HG02840 (cell line): ENCODE data around the gene HNRNPU.

Experiments
- ATAC-seq: cut with Tn5 transposase; IDR thresholded peaks from one replicate; pipeline ENCODE4 v1.9.1; 2021; ENCODE audit warnings: mild to moderate bottlenecking, moderate library complexity, moderate number of reproducible peaks; ENCODE audit not compliant: unreplicated experiment, low FRiP score

HNRNPU gene

GRCh38 chr1:244813327-244813726 lies 51.0 kb downstream of the HNRNPU start:
- no peak for ATAC-seq

DNA sequence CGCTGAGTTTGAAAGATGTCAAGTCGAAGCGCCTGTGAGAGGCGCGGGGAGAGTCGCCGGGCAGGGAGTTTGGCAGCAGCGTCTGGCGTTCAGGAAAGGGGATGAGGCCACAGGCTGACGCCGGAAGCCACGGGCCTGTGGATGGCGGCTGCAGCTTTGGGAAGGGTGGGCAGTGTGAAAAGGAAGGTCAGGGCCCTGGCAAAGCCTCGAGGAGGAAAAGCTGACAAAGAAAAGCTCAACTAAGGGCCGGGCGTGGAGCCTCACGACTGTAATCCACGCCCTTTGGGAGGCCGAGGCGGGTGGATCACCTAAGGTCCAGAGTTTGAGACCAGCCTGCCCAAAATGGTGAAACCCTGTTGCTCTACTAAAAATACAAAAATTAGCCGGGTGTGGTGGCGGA lies 54.1 kb downstream of the HNRNPU start:
- no peak for ATAC-seq

DNA sequence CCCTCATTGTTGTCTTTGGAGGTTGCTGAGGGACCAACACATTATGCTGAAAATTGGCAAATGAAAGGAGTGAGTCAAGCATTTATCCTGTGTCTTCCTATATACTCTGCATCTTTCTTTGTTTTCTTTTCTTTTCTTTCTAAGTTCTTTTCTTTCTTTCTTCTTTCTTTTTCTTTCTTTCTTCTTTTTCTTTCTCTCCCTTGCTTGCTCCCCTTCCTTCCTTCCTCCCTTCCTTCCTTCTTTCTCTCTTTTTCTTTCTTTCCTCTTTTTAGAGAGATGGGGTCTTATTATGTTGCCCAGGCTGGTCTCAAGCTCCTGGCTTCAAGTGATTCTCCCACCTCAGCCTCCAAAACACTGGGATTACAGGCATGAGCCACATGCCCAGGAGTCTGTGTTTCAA lies 57.2 kb downstream of the HNRNPU start:
- ATAC-seq, result no peak

DNA sequence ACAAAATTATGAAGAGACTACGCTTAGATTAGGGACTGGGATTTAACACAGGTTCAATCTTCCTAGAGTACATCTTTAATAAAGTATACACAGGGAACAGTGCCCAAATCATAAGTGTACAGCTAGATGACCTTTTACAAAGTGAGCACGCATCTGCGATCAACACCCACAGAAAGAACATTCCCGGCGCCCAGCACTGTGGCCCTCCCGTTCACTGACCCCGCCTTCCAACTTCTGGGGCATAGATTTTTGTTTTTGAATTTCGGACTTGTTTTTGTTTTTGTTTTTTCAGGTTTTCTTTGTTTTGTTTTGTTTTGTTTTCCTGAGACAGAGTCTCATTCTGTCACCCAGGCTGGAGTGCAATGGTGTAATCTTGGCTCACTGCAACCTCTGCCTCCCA lies 59.5 kb downstream of the HNRNPU start:
- no peak for ATAC-seq

DNA sequence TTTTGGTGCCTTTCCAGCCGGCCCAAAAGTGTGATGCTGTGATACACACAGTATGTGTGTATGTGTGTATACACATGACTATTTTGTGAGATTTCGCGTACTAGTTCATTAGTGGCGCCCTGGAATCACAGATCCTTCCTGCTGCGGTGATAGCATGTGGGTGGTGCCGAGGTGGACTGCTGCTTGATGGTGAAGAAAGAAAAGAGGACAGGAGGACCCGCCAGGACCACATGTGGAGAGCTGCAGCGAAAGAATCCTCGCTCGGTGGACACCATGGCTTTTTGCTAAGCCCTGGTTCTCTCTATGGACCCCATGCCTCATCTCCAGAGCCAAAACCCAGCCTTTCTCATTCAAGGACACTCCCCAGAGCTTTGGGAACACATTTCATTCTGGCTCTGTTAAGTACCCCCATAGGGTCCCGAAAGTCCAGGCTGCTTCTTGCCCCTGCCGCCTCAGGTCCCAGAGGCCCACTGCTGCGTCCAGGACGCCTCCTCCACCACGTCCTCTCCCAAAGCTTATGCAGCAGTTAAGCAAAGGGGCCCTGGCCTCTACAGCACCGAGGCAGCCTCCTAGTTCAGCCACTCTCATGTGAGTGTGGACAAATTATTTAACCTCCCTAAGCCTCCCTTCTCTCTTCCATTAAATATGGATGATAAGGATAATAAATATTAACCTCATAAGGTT lies 61.6 kb downstream of the HNRNPU start:
- ATAC-seq, result no peak

GRCh38 chr1:244802041-244802440 lies 62.3 kb downstream of the HNRNPU start:
- no peak for ATAC-seq

GRCh38 chr1:244801246-244801645 lies 63.1 kb downstream of the HNRNPU start:
- no peak for ATAC-seq

GRCh38 chr1:244800821-244801220 lies 63.5 kb downstream of the HNRNPU start:
- ATAC-seq, result no peak
